Ecto neural progenitor cell (in vitro differentiated cells): ENCODE measurements around the gene CCNL1.
A peak's percentile ranks its signal among the peaks of the same experiment; 100 is the strongest.

Experiments used
- DNase-seq: peaks from one replicate; pipeline ENCODE4 v3.0.0-alpha.2; 2018; ENCODE audit warnings: low spot score

The CCNL1 gene

GRCh38 chr3:157145606-157146322 lies 14.2 kb downstream of the CCNL1 start:
- DNase-seq: no peak

GRCh38 chr3:157142315-157142714 lies 17.6 kb downstream of the CCNL1 start:
- no peak for DNase-seq

GRCh38 chr3:157139938-157140534 lies 19.9 kb downstream of the CCNL1 start:
- DNase-seq: no peak

GRCh38 chr3:157136647-157137387 lies 23.1 kb downstream of the CCNL1 start:
- DNase-seq: no peak

GRCh38 chr3:157135671-157136396 lies 24.1 kb downstream of the CCNL1 start:
- DNase-seq: no peak

- no peak for DNase-seq
Observed at GRCh38 chr3:157134620-157135191, 25.2 kb downstream of the CCNL1 start.

- no peak for DNase-seq
Observed at GRCh38 chr3:157133434-157134320, 26.3 kb downstream of the CCNL1 start.

GRCh38 chr3:157132936-157133335 lies 27.0 kb downstream of the CCNL1 start:
- no peak for DNase-seq

- no peak for DNase-seq
Observed at GRCh38 chr3:157132341-157132740, 27.6 kb downstream of the CCNL1 start.

GRCh38 chr3:157131861-157132260 lies 28.1 kb downstream of the CCNL1 start:
- DNase-seq: no peak

- DNase-seq: peak; percentile 78
Observed at GRCh38 chr3:157130467-157131251, 29.3 kb downstream of the CCNL1 start.

- DNase-seq: peak; percentile 65
Observed at GRCh38 chr3:157129803-157130466, 30.0 kb downstream of the CCNL1 start.

- no peak for DNase-seq
Observed at GRCh38 chr3:157128771-157129681, 30.9 kb downstream of the CCNL1 start.

- DNase-seq: no peak
Observed at GRCh38 chr3:157127831-157128767, 31.8 kb downstream of the CCNL1 start.

- no peak for DNase-seq
Observed at GRCh38 chr3:157127268-157127667, 32.7 kb downstream of the CCNL1 start.

- no peak for DNase-seq
Observed at GRCh38 chr3:157126365-157126764, 33.6 kb downstream of the CCNL1 start.

- no peak for DNase-seq
Observed at GRCh38 chr3:157125101-157125500, 34.8 kb downstream of the CCNL1 start.

- DNase-seq: no peak
Observed at GRCh38 chr3:157123621-157124020, 36.3 kb downstream of the CCNL1 start.
